ENCODE measurements around the gene CD8B2. TPM values are rescaled to one million over a fixed set of nuclear protein-coding genes. Genes with fewer than 3 reads are reported as not detected.
"Not testable (repeated sequence)": the region's sequence is repeated elsewhere in the genome, so short reads cannot be mapped to it uniquely, and the experiment has no call there.

The CD8B2 gene
- total RNA-seq, 1 experiment from 2014 or later = not detected

DNA sequence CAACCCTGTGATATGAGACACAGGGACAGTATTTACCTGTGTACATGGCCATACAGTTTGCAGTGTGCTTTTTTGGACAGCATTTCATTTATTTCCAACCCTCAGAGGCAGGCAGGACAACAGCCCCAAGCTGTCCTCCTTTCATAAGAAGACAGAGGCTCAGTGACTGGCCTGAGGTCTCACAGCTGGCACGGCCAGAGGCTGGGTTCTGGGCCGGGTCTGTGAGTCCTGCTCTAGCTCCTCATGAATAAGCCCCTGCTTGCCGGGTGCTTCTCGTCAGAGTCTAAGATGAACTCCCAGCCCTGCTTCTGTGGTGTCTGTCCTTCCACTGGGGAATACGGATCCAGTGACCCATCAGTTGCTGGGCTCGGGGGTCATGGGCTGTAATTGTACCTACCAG lies 2.5 kb downstream of the CD8B2 start:
- H4K20me1 ChIP-seq (ENCODE audit: control insufficient read depth, insufficient read depth, insufficient read length); H3K4me3 Mint-ChIP-seq; H3K79me2 ChIP-seq (ENCODE audit: insufficient read depth, low read length); H3K4ac ChIP-seq (ENCODE audit: low read depth, low read length); H3K23me2 ChIP-seq (ENCODE audit: insufficient read length, low read depth, low read length, poor library complexity, severe bottlenecking); H3K27ac Mint-ChIP-seq; H2BK120ac ChIP-seq (ENCODE audit: low read depth, low read length, poor library complexity, severe bottlenecking); H3K4me2 ChIP-seq (ENCODE audit: insufficient read depth, insufficient read length, low read length); H3K27ac ChIP-seq (ENCODE audit: insufficient read length, low read depth, low read length); H3K9me3 Mint-ChIP-seq; H2BK20ac ChIP-seq (ENCODE audit: low read depth, low read length, poor library complexity, severe bottlenecking); H2BK5ac ChIP-seq (ENCODE audit: insufficient read length, low read length); H2BK15ac ChIP-seq (ENCODE audit: low read depth, low read length); H4K8ac ChIP-seq (replicated peaks; ENCODE audit: insufficient read length, low read depth, low read length); H3T11ph ChIP-seq (ENCODE audit: low read length); H2AK5ac ChIP-seq (ENCODE audit: insufficient read length, low read length); H2AFZ ChIP-seq (ENCODE audit: low read length); H3K18ac ChIP-seq (ENCODE audit: insufficient read length, low read depth, low read length); H4K5ac ChIP-seq (ENCODE audit: insufficient read length, low read depth, low read length); H3K36me3 Mint-ChIP-seq (ENCODE audit: insufficient read depth in 1 of 3, low read depth in 3 of 3); DNase-seq; H3K14ac ChIP-seq (ENCODE audit: insufficient read depth, low read length); H4K91ac ChIP-seq (ENCODE audit: insufficient read length, low read depth, low read length); H3K9me3 ChIP-seq (ENCODE audit: control insufficient read depth, low read depth, low read length); H3K4me1 Mint-ChIP-seq; H3K79me1 ChIP-seq (ENCODE audit: insufficient read depth, low read depth, low read length, poor library complexity, severe bottlenecking); H3K9ac ChIP-seq (ENCODE audit: extremely low read depth, insufficient read length, low read length); H3K56ac ChIP-seq (ENCODE audit: insufficient read length, low read depth, low read length); H3K4me1 ChIP-seq (ENCODE audit: insufficient read depth, low read length); H3K23ac ChIP-seq (ENCODE audit: insufficient read length, low read depth, low read length); H2BK12ac ChIP-seq (ENCODE audit: insufficient read length, low read depth, low read length); H3K27me3 ChIP-seq (ENCODE audit: insufficient read depth, low read length): not testable (repeated sequence)
- WGBS (ENCODE audit: extremely low coverage, insufficient read length, low lambda C conversion rate) = no CpG with 5 or more reads among the region's 6 CpGs
- peaks cover 29% of the 10 kb centered on the region for H3K27me3 Mint-ChIP-seq (ENCODE audit: low read depth)

DNA sequence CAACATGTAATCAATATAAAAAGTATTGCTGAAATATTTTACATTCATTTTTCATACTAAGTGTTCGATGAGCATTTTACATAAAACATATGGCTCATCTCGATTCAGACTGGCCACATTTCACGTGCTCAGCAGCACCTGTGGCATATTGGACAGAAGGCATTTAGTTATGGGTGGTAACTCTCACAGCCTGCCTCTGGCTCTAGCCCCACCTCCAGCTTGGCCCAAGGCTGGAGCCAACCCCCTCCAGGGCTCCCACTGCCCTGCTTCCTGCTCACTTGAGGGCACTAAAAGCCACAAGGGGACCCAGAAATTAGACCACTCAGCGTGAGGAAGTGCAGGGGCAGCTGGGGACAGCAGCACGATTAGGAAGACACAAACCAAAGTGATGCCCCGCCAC lies 5.2 kb downstream of the CD8B2 start:
- not testable (repeated sequence) for DNase-seq; H3T11ph ChIP-seq (ENCODE audit: low read length); H4K20me1 ChIP-seq (ENCODE audit: control insufficient read depth, insufficient read depth, insufficient read length); H3K4ac ChIP-seq (ENCODE audit: low read depth, low read length); H4K8ac ChIP-seq (replicated peaks; ENCODE audit: insufficient read length, low read depth, low read length); H3K4me2 ChIP-seq (ENCODE audit: insufficient read depth, insufficient read length, low read length); H3K18ac ChIP-seq (ENCODE audit: insufficient read length, low read depth, low read length); H3K27me3 ChIP-seq (ENCODE audit: insufficient read depth, low read length); H2AK5ac ChIP-seq (ENCODE audit: insufficient read length, low read length); H3K56ac ChIP-seq (ENCODE audit: insufficient read length, low read depth, low read length); H3K23ac ChIP-seq (ENCODE audit: insufficient read length, low read depth, low read length); H3K9ac ChIP-seq (ENCODE audit: extremely low read depth, insufficient read length, low read length); H3K79me1 ChIP-seq (ENCODE audit: insufficient read depth, low read depth, low read length, poor library complexity, severe bottlenecking); H3K79me2 ChIP-seq (ENCODE audit: insufficient read depth, low read length); H3K27ac ChIP-seq (ENCODE audit: insufficient read length, low read depth, low read length); H2BK12ac ChIP-seq (ENCODE audit: insufficient read length, low read depth, low read length); H3K4me1 Mint-ChIP-seq; H3K4me1 ChIP-seq (ENCODE audit: insufficient read depth, low read length); H2AFZ ChIP-seq (ENCODE audit: low read length); H3K36me3 Mint-ChIP-seq (ENCODE audit: insufficient read depth in 1 of 3, low read depth in 3 of 3); H3K27ac Mint-ChIP-seq; H3K4me3 Mint-ChIP-seq; H2BK5ac ChIP-seq (ENCODE audit: insufficient read length, low read length); H3K9me3 ChIP-seq (ENCODE audit: control insufficient read depth, low read depth, low read length); H3K14ac ChIP-seq (ENCODE audit: insufficient read depth, low read length); H3K23me2 ChIP-seq (ENCODE audit: insufficient read length, low read depth, low read length, poor library complexity, severe bottlenecking); H2BK20ac ChIP-seq (ENCODE audit: low read depth, low read length, poor library complexity, severe bottlenecking); H2BK15ac ChIP-seq (ENCODE audit: low read depth, low read length); H3K9me3 Mint-ChIP-seq; H4K5ac ChIP-seq (ENCODE audit: insufficient read length, low read depth, low read length); H2BK120ac ChIP-seq (ENCODE audit: low read depth, low read length, poor library complexity, severe bottlenecking); H4K91ac ChIP-seq (ENCODE audit: insufficient read length, low read depth, low read length)
- WGBS (ENCODE audit: extremely low coverage, insufficient read length, low lambda C conversion rate) = no CpG with 5 or more reads among the region's 6 CpGs
- H3K27me3 Mint-ChIP-seq (ENCODE audit: low read depth) = peaks cover 14% of the 10 kb centered on the region
